OCI-LY7 (cell line): ENCODE results near the gene FCGR2B.

Experiments
- EZH2phosphoT487 ChIP-seq: fragments of 200-600 bp; sonication (generic); IDR thresholded peaks from 2 replicates; pipeline ENCODE4 v1.6.1; 2018; ENCODE audit warnings: low read depth, borderline replicate concordance, mild to moderate bottlenecking, mixed run types, antibody characterized with exemption, low read length, moderate library complexity, mixed read lengths
- TF ChIP-seq, protein P1 (sequence below): fragments of 200-600 bp; sonication (generic); conservative IDR thresholded peaks from 2 replicates; pipeline ENCODE4 v1.5.1; 2014; ENCODE audit warnings: mild to moderate bottlenecking, antibody characterized with exemption, low read length, moderate library complexity, mixed read lengths

GRCh38 chr1:161702250-161702649 lies 39.3 kb downstream of the FCGR2B start:
- TF ChIP-seq, protein P1, sequence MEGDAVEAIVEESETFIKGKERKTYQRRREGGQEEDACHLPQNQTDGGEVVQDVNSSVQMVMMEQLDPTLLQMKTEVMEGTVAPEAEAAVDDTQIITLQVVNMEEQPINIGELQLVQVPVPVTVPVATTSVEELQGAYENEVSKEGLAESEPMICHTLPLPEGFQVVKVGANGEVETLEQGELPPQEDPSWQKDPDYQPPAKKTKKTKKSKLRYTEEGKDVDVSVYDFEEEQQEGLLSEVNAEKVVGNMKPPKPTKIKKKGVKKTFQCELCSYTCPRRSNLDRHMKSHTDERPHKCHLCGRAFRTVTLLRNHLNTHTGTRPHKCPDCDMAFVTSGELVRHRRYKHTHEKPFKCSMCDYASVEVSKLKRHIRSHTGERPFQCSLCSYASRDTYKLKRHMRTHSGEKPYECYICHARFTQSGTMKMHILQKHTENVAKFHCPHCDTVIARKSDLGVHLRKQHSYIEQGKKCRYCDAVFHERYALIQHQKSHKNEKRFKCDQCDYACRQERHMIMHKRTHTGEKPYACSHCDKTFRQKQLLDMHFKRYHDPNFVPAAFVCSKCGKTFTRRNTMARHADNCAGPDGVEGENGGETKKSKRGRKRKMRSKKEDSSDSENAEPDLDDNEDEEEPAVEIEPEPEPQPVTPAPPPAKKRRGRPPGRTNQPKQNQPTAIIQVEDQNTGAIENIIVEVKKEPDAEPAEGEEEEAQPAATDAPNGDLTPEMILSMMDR, result no peak
- no peak for TF ChIP-seq EZH2phosphoT487
